ENCODE data around the gene FRMD4A. TPM values are rescaled to one million over a fixed set of nuclear protein-coding genes. Genes with fewer than 3 reads are reported as not detected.

Gene FRMD4A
- total RNA-seq, 2 donors from 2014 or later: 55.9 to 81.0 TPM

DNA sequence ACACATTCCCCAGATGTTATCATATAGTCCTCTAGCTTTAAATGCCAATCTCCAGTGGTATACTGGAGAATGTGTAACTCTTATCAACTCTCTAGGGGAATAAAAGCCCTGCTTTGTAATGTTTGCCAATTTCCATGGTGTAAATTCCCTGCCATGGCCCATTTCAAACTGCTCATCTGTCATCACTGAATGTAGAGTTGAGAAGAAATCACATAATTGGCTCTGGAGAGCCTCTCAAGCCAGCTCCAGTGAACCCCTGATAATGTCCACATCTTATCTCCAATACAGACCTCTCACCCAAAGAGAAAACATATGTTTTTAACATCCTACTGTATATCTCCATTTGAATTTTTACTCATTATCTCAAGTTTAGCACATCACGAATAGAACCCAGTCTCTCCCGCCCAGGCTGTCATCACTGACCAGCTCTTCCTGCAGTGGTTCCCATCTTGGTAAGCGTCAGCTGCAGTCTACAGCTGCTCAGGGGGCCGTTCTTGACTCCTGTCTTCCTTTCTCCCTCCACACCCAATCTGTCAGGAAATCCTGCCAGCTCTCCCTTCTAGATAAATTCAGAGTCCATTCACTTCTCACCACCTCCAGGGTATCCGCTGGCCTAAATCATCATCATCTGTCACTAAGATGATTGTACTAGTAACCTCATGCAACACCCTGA, 332.4 kb downstream of the FRMD4A start:
- Histone ChIP-seq H3K36me3 (no peaks in the 10 kb centered on the region), H3K27me3 (replicated peaks; ENCODE audit: insufficient read depth) (no peaks in the 10 kb centered on the region), H3K27ac (no peak overlapping the region), H3K4me3 (no peak overlapping the region), H3K4me1 (ENCODE audit: control insufficient read depth in 1 of 2, low read depth in 2 of 2) (peaks cover 0 to 13% of the 10 kb centered on the region in 2 donors), H3K9me3 (no peaks in the 10 kb centered on the region)
- DNase-seq (ENCODE audit: low spot score): no peak
- TF ChIP-seq, protein P1, sequence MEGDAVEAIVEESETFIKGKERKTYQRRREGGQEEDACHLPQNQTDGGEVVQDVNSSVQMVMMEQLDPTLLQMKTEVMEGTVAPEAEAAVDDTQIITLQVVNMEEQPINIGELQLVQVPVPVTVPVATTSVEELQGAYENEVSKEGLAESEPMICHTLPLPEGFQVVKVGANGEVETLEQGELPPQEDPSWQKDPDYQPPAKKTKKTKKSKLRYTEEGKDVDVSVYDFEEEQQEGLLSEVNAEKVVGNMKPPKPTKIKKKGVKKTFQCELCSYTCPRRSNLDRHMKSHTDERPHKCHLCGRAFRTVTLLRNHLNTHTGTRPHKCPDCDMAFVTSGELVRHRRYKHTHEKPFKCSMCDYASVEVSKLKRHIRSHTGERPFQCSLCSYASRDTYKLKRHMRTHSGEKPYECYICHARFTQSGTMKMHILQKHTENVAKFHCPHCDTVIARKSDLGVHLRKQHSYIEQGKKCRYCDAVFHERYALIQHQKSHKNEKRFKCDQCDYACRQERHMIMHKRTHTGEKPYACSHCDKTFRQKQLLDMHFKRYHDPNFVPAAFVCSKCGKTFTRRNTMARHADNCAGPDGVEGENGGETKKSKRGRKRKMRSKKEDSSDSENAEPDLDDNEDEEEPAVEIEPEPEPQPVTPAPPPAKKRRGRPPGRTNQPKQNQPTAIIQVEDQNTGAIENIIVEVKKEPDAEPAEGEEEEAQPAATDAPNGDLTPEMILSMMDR (IDR thresholded peaks at IDR 0.05): no peak
- no peak for ATAC-seq (ENCODE audit: insufficient number of reproducible peaks, low FRiP score, low read depth)

DNA sequence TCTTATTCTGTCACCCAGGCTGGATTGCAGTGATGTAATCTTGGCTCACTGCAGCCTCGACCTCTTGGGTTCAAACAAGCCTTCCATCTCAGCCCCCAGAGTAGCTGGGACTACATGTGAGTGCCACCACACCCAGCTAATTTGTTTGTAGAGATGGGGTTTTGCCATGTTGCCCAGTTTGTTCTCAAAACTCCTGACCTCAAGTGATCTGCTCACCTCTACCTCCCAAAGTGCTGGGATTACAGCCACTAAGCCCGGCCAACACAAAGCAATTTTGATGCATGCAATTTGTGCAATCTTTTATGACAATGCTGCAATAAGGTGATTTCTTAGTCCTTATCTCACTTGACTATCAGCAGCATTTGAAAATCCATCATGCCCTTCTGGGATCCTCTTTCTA, 333.1 kb downstream of the FRMD4A start:
- no peaks in the 10 kb centered on the region for H3K36me3 ChIP-seq
- TF ChIP-seq, protein P1 (IDR thresholded peaks at IDR 0.05): no peak
- DNase-seq (ENCODE audit: low spot score) (no peak), ATAC-seq (ENCODE audit: insufficient number of reproducible peaks, low FRiP score, low read depth) (no peak)
- H3K9me3 ChIP-seq: no peaks in the 10 kb centered on the region
- H3K27ac ChIP-seq: no peak overlapping the region
- no peaks in the 10 kb centered on the region for H3K27me3 ChIP-seq (replicated peaks; ENCODE audit: insufficient read depth)
- H3K4me3 ChIP-seq: no peak overlapping the region
- peaks cover 0 to 13% of the 10 kb centered on the region in 2 donors for H3K4me1 ChIP-seq (ENCODE audit: control insufficient read depth in 1 of 2, low read depth in 2 of 2)

DNA sequence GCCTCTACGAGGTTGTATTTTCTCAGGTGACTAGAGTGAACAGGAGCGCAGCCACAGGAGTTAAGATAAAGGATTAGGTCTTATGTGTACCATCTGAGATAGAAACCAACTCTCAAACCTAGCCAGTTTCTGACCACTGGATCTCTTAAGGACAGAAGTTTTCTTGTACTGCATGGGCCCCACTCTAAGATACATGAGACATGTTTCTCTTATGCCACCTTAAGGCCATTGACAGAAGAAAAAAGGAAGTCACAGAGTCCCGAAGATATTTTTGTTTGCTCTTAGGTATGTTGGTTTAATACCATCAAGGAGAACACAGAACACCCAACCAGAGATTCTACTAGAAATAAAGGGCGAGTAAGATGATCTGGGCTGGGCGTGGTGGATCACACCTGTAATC, 335.8 kb downstream of the FRMD4A start:
- DNase-seq (ENCODE audit: low spot score) (no peak), ATAC-seq (ENCODE audit: insufficient number of reproducible peaks, low FRiP score, low read depth) (no peak)
- Histone ChIP-seq H3K4me1 (ENCODE audit: control insufficient read depth in 1 of 2, low read depth in 2 of 2) (peaks cover 13 to 31% of the 10 kb centered on the region in 2 donors), H3K4me3 (no peak overlapping the region), H3K27me3 (replicated peaks; ENCODE audit: insufficient read depth) (no peaks in the 10 kb centered on the region), H3K36me3 (no peaks in the 10 kb centered on the region), H3K27ac (no peak overlapping the region), H3K9me3 (no peaks in the 10 kb centered on the region)
- TF ChIP-seq, protein P1 (IDR thresholded peaks at IDR 0.05): no peak

DNA sequence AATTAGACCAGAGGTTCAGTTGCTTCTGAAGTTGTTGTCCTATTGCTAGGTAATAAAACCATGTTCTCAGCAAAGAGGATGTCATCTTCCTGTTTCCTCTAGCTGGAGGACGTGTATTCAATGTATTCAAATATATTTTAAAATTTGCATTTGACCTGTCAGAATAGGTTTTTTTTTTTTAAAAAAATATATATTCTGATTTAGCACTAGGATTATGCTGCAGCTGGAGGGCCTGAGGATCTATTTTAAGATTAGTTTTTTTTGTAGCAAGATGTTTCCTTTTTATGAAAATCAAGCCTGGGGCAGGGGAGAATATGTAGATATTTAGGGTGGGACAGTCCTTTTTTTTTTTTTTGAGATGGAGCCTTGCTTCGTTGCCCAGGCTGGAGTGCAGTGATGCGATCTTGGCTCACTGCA, 337.0 kb downstream of the FRMD4A start:
- no peak overlapping the region for H3K27ac ChIP-seq
- TF ChIP-seq, protein P1 (IDR thresholded peaks at IDR 0.05): no peak

DNA sequence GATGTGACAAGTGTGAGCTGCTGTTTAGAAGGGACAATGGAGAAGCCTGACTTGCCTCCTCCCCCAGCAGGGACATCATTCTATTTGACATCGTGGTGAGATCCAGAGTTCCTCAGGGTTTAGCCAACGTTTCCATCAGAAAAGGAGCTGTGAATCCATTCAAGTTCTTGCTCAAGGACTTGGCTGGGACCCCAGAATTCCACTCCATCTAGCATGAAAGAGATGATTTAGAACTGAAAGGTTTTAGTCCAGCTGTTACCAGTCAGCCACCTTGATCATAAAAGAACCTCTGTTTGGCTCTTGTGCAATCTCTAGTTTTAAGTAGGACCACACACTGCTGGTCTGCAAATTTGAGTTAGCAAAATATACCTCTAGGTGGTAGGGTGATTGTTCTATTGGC, 337.6 kb downstream of the FRMD4A start:
- Histone ChIP-seq H3K4me1 (ENCODE audit: control insufficient read depth in 1 of 2, low read depth in 2 of 2) (peaks cover 14 to 37% of the 10 kb centered on the region in 2 donors), H3K4me3 (no peak overlapping the region), H3K27ac (no peak overlapping the region), H3K9me3 (no peaks in the 10 kb centered on the region), H3K36me3 (no peaks in the 10 kb centered on the region), H3K27me3 (replicated peaks; ENCODE audit: insufficient read depth) (no peaks in the 10 kb centered on the region)
- DNase-seq (ENCODE audit: low spot score) (no peak), ATAC-seq (ENCODE audit: insufficient number of reproducible peaks, low FRiP score, low read depth) (no peak)
- TF ChIP-seq, protein P1 (IDR thresholded peaks at IDR 0.05): no peak

More for the DNA sequence above, 337.0 kb downstream of the FRMD4A start:
- ATAC-seq (ENCODE audit: insufficient number of reproducible peaks, low FRiP score, low read depth) (no peak), DNase-seq (ENCODE audit: low spot score) (no peak)
- no peaks in the 10 kb centered on the region for H3K27me3 ChIP-seq (replicated peaks; ENCODE audit: insufficient read depth)
- no peak overlapping the region for H3K4me3 ChIP-seq
- no peaks in the 10 kb centered on the region for H3K36me3 ChIP-seq
- H3K4me1 ChIP-seq (ENCODE audit: control insufficient read depth in 1 of 2, low read depth in 2 of 2): peaks cover 14 to 37% of the 10 kb centered on the region in 2 donors
- H3K9me3 ChIP-seq: no peaks in the 10 kb centered on the region
